ENCODE data around the gene LSM12. TPM values are rescaled to one million over a fixed set of nuclear protein-coding genes. Genes with fewer than 3 reads are reported as not detected.
"Not testable (repeated sequence)": the region's sequence is repeated elsewhere in the genome, so short reads cannot be mapped to it uniquely, and the experiment has no call there.

Gene LSM12
- total and polyA plus RNA-seq, 9 donors = 14.4 to 32.6 (median 27.9) TPM

- Histone ChIP-seq H3K36me3 (ENCODE audit: control insufficient read depth, insufficient read depth, low read length) (peaks cover 20% of the 10 kb centered on the region), H3K4me3 (ENCODE audit: low read length) (no peak overlapping the region), H3K4me1 (ENCODE audit: control insufficient read depth, insufficient read depth, low read length) (peaks cover 10% of the 10 kb centered on the region), H3K27me3 (ENCODE audit: control insufficient read depth, insufficient read depth, low read length) (no peaks in the 10 kb centered on the region), H3K9me3 (replicated peaks; ENCODE audit: control insufficient read depth, low read depth, low read length) (no peaks in the 10 kb centered on the region), H3K27ac (ENCODE audit: low read length) (no peak overlapping the region)
- WGBS (ENCODE audit: insufficient coverage) = no CpG with 5 or more reads among the region's 1 CpG
- no peak for DNase-seq
Measured at GRCh38 chr17:44044071-44044470, 22.4 kb downstream of the LSM12 start.

- H3K4me3 ChIP-seq (ENCODE audit: low read length) = no peak overlapping the region
- H3K27me3 ChIP-seq (ENCODE audit: control insufficient read depth, insufficient read depth, low read length) = no peaks in the 10 kb centered on the region
- no peak for DNase-seq
- no peaks in the 10 kb centered on the region for H3K9me3 ChIP-seq (replicated peaks; ENCODE audit: control insufficient read depth, low read depth, low read length)
- H3K4me1 ChIP-seq (ENCODE audit: control insufficient read depth, insufficient read depth, low read length) = peaks cover 12% of the 10 kb centered on the region
- peaks cover 16% of the 10 kb centered on the region for H3K36me3 ChIP-seq (ENCODE audit: control insufficient read depth, insufficient read depth, low read length)
- no CpG with 5 or more reads among the region's 4 CpGs for WGBS (ENCODE audit: insufficient coverage)
- no peak overlapping the region for H3K27ac ChIP-seq (ENCODE audit: low read length)
Measured at GRCh38 chr17:44043272-44043696, 23.2 kb downstream of the LSM12 start.

- Histone ChIP-seq H3K27ac (ENCODE audit: low read length) (peak overlapping the region; percentile 2), H3K36me3 (ENCODE audit: control insufficient read depth, insufficient read depth, low read length) (peaks cover 27% of the 10 kb centered on the region), H3K4me3 (ENCODE audit: low read length) (no peak overlapping the region), H3K27me3 (ENCODE audit: control insufficient read depth, insufficient read depth, low read length) (no peaks in the 10 kb centered on the region), H3K9me3 (replicated peaks; ENCODE audit: control insufficient read depth, low read depth, low read length) (no peaks in the 10 kb centered on the region), H3K4me1 (ENCODE audit: control insufficient read depth, insufficient read depth, low read length) (peaks cover 12% of the 10 kb centered on the region)
- DNase-seq = peak; percentile 22
- 83% methylated on average over 1 of the region's 6 CpGs for WGBS (ENCODE audit: insufficient coverage)
Measured at GRCh38 chr17:44039829-44040635, 26.4 kb downstream of the LSM12 start.

GRCh38 chr17:44038604-44039011 is 27.9 kb downstream of the LSM12 start:
- DNase-seq = peak; percentile 51
- WGBS (ENCODE audit: insufficient coverage) = 100% methylated on average over 1 of the region's 3 CpGs

GRCh38 chr17:44037471-44037870 is 29.0 kb downstream of the LSM12 start:
- no CpG with 5 or more reads among the region's 2 CpGs for WGBS (ENCODE audit: insufficient coverage)
- Histone ChIP-seq H3K27ac (ENCODE audit: low read length) (no peak overlapping the region), H3K4me3 (ENCODE audit: low read length) (no peak overlapping the region), H3K27me3 (ENCODE audit: control insufficient read depth, insufficient read depth, low read length) (no peaks in the 10 kb centered on the region), H3K36me3 (ENCODE audit: control insufficient read depth, insufficient read depth, low read length) (peaks cover 33% of the 10 kb centered on the region), H3K4me1 (ENCODE audit: control insufficient read depth, insufficient read depth, low read length) (peaks cover 12% of the 10 kb centered on the region), H3K9me3 (replicated peaks; ENCODE audit: control insufficient read depth, low read depth, low read length) (no peaks in the 10 kb centered on the region)
- no peak for DNase-seq

More at GRCh38 chr17:44038604-44039011, 27.9 kb downstream of the LSM12 start:
- Histone ChIP-seq H3K4me1 (ENCODE audit: control insufficient read depth, insufficient read depth, low read length) (peaks cover 12% of the 10 kb centered on the region), H3K27me3 (ENCODE audit: control insufficient read depth, insufficient read depth, low read length) (no peaks in the 10 kb centered on the region), H3K4me3 (ENCODE audit: low read length) (no peak overlapping the region), H3K36me3 (ENCODE audit: control insufficient read depth, insufficient read depth, low read length) (peaks cover 34% of the 10 kb centered on the region), H3K27ac (ENCODE audit: low read length) (no peak overlapping the region), H3K9me3 (replicated peaks; ENCODE audit: control insufficient read depth, low read depth, low read length) (no peaks in the 10 kb centered on the region)

GRCh38 chr17:44034688-44035087 is 31.8 kb downstream of the LSM12 start:
- not testable (repeated sequence) for H3K4me3 ChIP-seq (ENCODE audit: low read length); H3K27ac ChIP-seq (ENCODE audit: low read length); H3K4me1 ChIP-seq (ENCODE audit: control insufficient read depth, insufficient read depth, low read length); H3K9me3 ChIP-seq (replicated peaks; ENCODE audit: control insufficient read depth, low read depth, low read length); DNase-seq; H3K27me3 ChIP-seq (ENCODE audit: control insufficient read depth, insufficient read depth, low read length)
- WGBS (ENCODE audit: insufficient coverage) = no CpG with 5 or more reads among the region's 3 CpGs
- H3K36me3 ChIP-seq (ENCODE audit: control insufficient read depth, insufficient read depth, low read length) = peaks cover 44% of the 10 kb centered on the region

DNA sequence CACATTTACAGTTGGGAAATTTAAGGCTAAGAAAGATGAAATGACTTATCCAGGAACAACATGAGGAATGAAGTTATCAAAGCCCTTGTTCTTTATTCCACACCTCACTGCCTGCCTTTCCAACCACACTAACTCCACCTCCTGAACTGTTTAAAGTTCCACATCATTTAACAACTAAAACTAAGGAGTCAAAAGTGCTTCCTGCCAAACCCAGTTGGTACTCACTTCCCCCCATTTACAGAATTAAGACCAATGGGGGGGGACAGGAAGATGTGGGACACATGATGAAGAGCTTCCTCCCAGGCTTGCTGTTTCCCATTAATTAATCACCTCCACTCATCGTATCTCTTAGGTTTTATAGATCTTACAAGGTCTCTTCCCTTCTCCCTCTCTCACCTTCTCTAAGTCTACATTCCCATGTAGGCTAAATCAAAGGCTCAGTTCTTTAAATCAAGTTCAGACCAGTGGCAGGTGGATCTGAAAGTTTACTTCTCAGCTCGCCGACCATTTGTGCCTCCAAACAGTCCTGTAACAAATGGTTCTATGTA is 32.5 kb downstream of the LSM12 start:
- Histone ChIP-seq H3K27ac (ENCODE audit: low read length) (no peak overlapping the region), H3K9me3 (replicated peaks; ENCODE audit: control insufficient read depth, low read depth, low read length) (no peaks in the 10 kb centered on the region), H3K36me3 (ENCODE audit: control insufficient read depth, insufficient read depth, low read length) (peaks cover 51% of the 10 kb centered on the region), H3K27me3 (ENCODE audit: control insufficient read depth, insufficient read depth, low read length) (no peaks in the 10 kb centered on the region), H3K4me3 (ENCODE audit: low read length) (no peak overlapping the region), H3K4me1 (ENCODE audit: control insufficient read depth, insufficient read depth, low read length) (peaks cover 2% of the 10 kb centered on the region)
- 63% methylated on average over 1 of the region's 3 CpGs for WGBS (ENCODE audit: insufficient coverage)
- DNase-seq = no peak

DNA sequence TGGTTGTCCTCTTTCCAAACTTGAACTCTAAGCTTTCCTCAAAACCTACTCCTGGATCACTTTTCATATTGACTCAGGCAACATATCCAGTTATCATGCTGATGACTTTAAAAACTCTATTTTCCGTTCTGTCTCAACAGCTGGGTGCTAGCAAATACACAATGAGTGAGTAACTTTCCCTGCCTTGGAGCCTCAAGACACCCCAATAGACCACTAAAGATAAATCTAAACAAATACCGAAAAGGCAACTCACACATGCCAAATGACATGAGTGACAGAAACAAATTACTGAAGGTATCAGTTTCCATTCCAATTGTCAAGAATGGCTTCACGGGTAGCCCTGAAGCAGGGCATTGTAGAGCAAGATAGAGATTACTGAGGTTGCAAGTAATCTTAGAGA is 36.0 kb downstream of the LSM12 start:
- Histone ChIP-seq H3K27ac (ENCODE audit: low read length) (no peak overlapping the region), H3K4me1 (ENCODE audit: control insufficient read depth, insufficient read depth, low read length) (no peaks in the 10 kb centered on the region), H3K36me3 (ENCODE audit: control insufficient read depth, insufficient read depth, low read length) (peaks cover 39% of the 10 kb centered on the region), H3K9me3 (replicated peaks; ENCODE audit: control insufficient read depth, low read depth, low read length) (no peaks in the 10 kb centered on the region), H3K4me3 (ENCODE audit: low read length) (no peak overlapping the region), H3K27me3 (ENCODE audit: control insufficient read depth, insufficient read depth, low read length) (no peaks in the 10 kb centered on the region)
- 89% methylated on average over 1 of the region's 3 CpGs for WGBS (ENCODE audit: insufficient coverage)
- DNase-seq = no peak

DNA sequence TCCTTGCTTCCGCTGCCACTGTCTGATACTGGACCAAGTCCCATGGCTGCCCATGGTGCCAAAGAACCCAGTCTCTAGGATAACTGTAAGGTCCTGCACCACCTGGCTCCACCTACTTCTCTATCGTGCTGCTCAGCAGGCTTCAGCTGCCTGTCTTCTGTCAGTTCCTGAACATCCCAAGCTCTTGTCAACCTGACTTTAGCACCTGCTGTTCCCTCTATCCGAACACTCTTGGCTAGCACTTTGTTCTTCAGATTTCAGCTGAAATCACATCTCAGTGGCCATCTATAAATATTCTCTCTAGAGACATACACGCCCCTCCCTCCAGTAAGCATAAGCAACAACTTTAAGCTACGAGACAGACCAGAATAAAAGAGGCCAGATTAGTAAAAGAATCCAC is 36.7 kb downstream of the LSM12 start:
- H3K36me3 ChIP-seq (ENCODE audit: control insufficient read depth, insufficient read depth, low read length) = peaks cover 39% of the 10 kb centered on the region
- no peak for DNase-seq
- 77% methylated on average over 3 of the region's 5 CpGs for WGBS (ENCODE audit: insufficient coverage)
- no peaks in the 10 kb centered on the region for H3K27me3 ChIP-seq (ENCODE audit: control insufficient read depth, insufficient read depth, low read length)
- H3K4me3 ChIP-seq (ENCODE audit: low read length) = no peak overlapping the region
- H3K4me1 ChIP-seq (ENCODE audit: control insufficient read depth, insufficient read depth, low read length) = no peaks in the 10 kb centered on the region
- no peaks in the 10 kb centered on the region for H3K9me3 ChIP-seq (replicated peaks; ENCODE audit: control insufficient read depth, low read depth, low read length)
- H3K27ac ChIP-seq (ENCODE audit: low read length) = no peak overlapping the region

- Histone ChIP-seq H3K27me3 (ENCODE audit: control insufficient read depth, insufficient read depth, low read length) (no peaks in the 10 kb centered on the region), H3K36me3 (ENCODE audit: control insufficient read depth, insufficient read depth, low read length) (peaks cover 32% of the 10 kb centered on the region), H3K4me3 (ENCODE audit: low read length) (no peak overlapping the region), H3K27ac (ENCODE audit: low read length) (no peak overlapping the region), H3K9me3 (replicated peaks; ENCODE audit: control insufficient read depth, low read depth, low read length) (no peaks in the 10 kb centered on the region), H3K4me1 (ENCODE audit: control insufficient read depth, insufficient read depth, low read length) (peaks cover 8% of the 10 kb centered on the region)
- 66% methylated on average over 4 of the region's 4 CpGs for WGBS (ENCODE audit: insufficient coverage)
- no peak for DNase-seq
Measured at GRCh38 chr17:44024853-44025252, 41.6 kb downstream of the LSM12 start.
